HG02642 (cell line): ENCODE results near the gene SELENOV.

Source experiments
- ATAC-seq: cut with Tn5 transposase; IDR thresholded peaks from one replicate; pipeline ENCODE4 v1.9.1; 2021; ENCODE audit warnings: mild to moderate bottlenecking; ENCODE audit not compliant: unreplicated experiment, poor library complexity

Gene SELENOV

DNA sequence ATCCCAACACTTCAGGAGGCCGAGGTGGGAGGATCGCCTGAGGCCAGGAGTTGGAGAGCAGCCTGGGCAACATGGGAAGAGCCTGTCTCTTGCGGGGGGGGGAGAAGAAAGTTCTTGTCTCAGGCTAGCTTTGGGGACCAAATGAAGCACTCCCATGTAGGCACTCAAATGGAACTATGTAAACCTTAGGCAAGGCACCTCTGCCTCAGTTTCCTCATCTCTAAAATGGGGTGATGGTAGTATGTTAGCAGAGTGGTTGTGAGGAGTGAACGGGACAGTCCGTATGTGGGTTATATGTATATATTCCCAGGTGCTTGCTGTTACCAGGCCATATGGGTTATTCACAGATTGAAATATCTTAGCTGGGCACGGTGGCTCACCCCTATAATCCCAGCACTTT lies 22.7 kb upstream of the SELENOV start:
- no peak for ATAC-seq

- ATAC-seq = no peak
Observed at GRCh38 chr19:39492788-39493187, 22.2 kb upstream of the SELENOV start.

DNA sequence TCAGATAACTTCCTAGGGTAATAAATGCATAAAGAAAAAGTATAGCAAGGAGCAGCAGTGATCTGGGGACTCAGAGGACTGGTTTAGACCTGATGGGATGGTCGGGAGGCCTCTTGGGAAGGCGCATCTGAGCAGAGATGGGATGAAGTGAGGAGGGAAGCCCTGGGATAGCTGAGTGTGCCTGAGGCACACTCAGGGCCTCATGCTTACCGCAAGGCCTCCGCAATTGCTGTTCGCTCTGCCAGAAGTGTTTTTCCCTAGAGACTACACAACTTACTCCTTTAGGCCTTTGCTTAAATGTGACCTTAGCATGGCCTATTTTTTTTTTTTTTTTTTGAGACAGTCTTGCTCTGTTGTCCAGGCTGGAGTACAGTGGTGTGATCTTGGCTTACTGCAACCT lies 20.3 kb upstream of the SELENOV start:
- ATAC-seq = no peak

DNA sequence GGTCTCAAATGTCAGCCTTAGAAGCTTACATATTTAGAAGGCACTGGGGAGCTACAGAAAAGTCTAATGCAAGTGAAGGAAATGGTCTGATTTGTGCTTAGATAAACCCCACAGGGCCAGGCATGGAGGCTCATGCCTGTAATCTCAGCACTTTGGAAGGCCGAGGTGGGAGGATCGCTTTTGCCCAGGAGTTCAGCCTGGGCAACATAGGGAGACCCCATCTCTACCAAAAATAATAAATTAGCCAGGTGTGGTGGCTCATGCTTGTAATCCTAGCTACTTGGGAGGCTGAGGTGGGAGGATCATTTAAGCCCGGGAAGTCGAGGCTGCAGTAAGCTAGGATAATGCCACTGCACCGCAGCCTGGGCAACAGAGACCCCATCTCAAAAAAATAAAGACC lies 18.9 kb upstream of the SELENOV start:
- ATAC-seq = no peak

GRCh38 chr19:39497701-39497995 lies 17.3 kb upstream of the SELENOV start:
- no peak for ATAC-seq

DNA sequence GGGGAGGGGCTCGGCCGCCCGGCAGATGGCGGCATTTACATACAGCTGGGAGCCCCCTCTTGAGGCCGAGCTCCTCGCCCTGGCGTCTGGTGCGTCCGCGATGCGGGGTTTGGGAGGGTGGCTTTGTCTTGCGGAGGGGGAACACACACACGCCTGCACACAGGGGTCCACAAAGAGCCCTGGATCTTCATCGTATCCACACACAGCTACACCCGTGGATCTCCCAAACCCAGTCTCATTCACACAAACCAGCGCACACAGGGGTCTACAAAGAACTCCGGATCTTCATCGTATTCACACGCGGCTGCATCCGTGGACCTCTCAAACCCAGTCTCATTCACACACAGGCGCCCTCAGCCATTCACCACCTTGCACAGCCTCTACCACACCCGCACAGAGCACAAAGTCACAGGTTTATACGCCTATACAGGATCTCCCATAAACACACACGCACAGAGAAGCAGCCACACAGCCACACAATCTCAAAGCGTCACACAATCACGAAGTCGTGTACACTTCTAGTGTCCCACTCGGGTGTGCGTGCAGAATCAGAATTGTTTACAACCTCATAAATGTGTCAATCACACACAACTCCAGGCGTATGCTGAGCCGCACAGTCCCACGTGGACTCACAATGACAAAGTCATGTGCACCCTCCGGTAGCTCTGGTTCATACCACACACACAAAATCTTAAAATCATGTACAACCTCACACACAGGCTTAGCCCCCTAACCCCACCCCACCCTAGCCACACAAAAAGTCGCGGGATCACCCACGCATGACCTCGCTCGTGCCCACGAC lies 16.7 kb upstream of the SELENOV start:
- ATAC-seq = no peak

- no peak for ATAC-seq
Observed at GRCh38 chr19:39498798-39499642, 15.9 kb upstream of the SELENOV start, which contains the start of gene DLL3. DLL3 (plus strand) TSS chr19:39498947; CDS start chr19:39498975, 28 bp downstream.

- ATAC-seq = no peak
Observed at GRCh38 chr19:39499932-39500331, 15.0 kb upstream of the SELENOV start.

GRCh38 chr19:39500543-39500942 lies 14.4 kb upstream of the SELENOV start:
- no peak for ATAC-seq

DNA sequence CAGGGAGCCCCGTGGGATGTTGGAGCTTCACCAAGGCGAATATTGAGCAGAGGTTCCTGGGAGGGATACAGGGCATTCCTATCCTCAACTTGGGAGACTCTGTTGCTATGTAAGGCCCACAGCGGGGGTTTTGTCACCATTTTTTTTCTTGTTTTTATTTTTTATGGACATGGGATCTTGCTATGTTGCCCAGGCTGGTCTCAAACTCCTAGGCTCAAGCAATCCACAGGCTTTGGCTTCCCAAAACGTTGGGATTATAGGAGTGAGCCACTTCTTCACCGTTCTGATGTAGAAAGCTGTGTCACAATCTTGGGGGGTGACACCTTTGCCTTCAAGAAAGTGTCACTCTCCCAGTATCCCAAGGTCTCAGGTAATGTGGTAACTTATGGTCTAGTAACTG lies 13.6 kb upstream of the SELENOV start:
- no peak for ATAC-seq

DNA sequence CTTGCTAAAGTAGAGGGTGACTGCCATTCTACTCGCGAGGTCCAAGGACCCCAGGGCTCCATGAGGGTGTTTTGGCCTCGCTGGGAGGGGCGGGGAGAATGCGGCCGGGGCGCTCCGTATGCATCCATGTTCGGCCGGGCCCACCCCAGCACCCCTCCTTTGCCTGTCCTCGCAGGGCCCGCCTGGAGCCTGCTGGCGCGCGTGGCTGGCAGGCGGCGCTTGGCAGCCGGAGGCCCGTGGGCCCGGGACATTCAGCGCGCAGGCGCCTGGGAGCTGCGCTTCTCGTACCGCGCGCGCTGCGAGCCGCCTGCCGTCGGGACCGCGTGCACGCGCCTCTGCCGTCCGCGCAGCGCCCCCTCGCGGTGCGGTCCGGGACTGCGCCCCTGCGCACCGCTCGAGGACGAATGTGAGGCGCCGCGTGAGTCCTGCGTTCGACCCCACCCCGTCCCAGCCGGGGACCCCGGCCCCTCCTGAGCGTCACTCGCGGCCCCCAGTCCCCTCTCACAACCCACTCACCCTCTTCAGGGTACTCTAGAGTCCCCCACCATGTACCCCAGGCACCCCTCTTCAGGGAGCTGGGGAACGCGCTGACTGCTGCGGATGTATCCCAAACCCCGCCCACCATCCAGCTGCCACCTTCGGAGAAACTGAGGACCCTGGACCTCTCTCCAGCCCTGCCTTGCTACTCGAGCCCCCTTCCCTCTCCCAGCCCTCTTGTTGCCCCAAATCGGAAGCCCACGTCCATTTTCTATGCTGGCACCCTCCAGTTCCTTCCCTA lies 12.1 kb upstream of the SELENOV start:
- ATAC-seq = no peak

GRCh38 chr19:39506598-39506943 lies 8.4 kb upstream of the SELENOV start:
- no peak for ATAC-seq

DNA sequence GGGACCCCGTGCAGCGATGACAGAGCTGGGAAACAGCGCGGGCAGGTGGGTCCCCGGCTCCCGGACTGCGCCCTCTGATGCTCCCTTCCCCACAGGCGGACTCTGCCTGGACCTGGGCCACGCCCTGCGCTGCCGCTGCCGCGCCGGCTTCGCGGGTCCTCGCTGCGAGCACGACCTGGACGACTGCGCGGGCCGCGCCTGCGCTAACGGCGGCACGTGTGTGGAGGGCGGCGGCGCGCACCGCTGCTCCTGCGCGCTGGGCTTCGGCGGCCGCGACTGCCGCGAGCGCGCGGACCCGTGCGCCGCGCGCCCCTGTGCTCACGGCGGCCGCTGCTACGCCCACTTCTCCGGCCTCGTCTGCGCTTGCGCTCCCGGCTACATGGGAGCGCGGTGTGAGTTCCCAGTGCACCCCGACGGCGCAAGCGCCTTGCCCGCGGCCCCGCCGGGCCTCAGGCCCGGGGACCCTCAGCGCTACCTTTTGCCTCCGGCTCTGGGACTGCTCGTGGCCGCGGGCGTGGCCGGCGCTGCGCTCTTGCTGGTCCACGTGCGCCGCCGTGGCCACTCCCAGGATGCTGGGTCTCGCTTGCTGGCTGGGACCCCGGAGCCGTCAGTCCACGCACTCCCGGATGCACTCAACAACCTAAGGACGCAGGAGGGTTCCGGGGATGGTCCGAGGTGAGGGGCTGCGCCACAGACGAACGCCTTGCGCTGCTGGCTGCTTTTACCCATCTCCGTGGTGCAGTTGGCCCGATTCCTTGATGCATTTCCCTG lies 7.8 kb upstream of the SELENOV start:
- peak; percentile 49 for ATAC-seq

DNA sequence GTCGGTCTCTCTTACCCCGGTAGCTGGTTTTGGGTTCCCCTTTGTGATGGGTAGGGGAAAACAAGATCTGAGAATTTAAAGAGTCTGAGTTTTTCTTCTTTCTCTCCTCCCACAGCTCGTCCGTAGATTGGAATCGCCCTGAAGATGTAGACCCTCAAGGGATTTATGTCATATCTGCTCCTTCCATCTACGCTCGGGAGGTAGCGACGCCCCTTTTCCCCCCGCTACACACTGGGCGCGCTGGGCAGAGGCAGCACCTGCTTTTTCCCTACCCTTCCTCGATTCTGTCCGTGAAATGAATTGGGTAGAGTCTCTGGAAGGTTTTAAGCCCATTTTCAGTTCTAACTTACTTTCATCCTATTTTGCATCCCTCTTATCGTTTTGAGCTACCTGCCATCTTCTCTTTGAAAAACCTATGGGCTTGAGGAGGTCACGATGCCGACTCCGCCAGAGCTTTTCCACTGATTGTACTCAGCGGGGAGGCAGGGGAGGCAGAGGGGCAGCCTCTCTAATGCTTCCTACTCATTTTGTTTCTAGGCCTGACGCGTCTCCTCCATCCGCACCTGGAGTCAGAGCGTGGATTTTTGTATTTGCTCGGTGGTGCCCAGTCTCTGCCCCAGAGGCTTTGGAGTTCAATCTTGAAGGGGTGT lies 7.1 kb upstream of the SELENOV start:
- no peak for ATAC-seq

- no peak for ATAC-seq
Observed at GRCh38 chr19:39508629-39509028, 6.3 kb upstream of the SELENOV start.

GRCh38 chr19:39509233-39509632 lies 5.7 kb upstream of the SELENOV start:
- ATAC-seq = no peak

DNA sequence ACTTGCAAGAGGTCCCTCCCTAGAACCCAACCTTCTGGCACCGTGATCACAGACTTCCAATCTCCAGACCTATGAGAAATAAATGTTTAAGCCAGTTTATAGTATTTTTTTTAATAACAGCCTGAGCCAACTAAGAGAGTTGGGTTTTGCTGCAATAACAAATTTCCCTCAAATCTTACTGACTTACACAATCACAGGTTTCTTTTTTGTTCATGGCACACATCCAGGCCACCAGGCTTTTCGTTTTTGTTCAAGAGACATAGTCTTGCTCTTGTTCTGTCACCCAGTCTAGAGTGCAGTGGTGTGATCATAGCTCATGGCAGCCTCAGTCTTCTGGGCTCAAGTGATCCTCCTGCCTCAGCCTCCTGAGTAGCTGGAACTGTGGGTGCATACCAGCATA lies 2.0 kb upstream of the SELENOV start:
- ATAC-seq = no peak

- ATAC-seq = no peak
Observed at GRCh38 chr19:39515551-39516191, 732 bp downstream of the SELENOV start.

GRCh38 chr19:39516270-39516669 lies 1.3 kb downstream of the SELENOV start:
- no peak for ATAC-seq
